HL-60 (cell line): ENCODE data around the gene DMRT2.

Experiments used
- DNase-seq, 2 experiments: peaks; one replicate each; pipeline ENCODE4 v3.0.0-alpha.2; 2010 to 2020; ENCODE audit warnings: low read depth in 1 of 2, low spot score in 1 of 2
- H3K27ac ChIP-seq: fragments of 250-450 bp; sonication (Bioruptor Pico); replicated peaks from 2 replicates; pipeline ENCODE4 v1.5.1; 2020; ENCODE audit warnings: mild to moderate bottlenecking, moderate library complexity
- H3K27me3 ChIP-seq: fragments of 250-450 bp; sonication (Bioruptor Pico); 2 replicates; pipeline ENCODE4 v1.5.1; 2021; ENCODE audit warnings: mild to moderate bottlenecking, moderate library complexity; ENCODE audit not compliant: insufficient read depth, poor library complexity, severe bottlenecking
- H3K4me3 ChIP-seq: replicated peaks from 2 replicates; pipeline ENCODE4 v1.5.1; 2011; ENCODE audit warnings: mild to moderate bottlenecking, control low read depth, low read length; ENCODE audit not compliant: insufficient read depth
- GABPA ChIP-seq: IDR thresholded peaks from 2 replicates; pipeline ENCODE4 v1.6.1; 2012; ENCODE audit warnings: low read depth
- POLR2AphosphoS5 ChIP-seq: IDR thresholded peaks from 2 replicates; pipeline ENCODE4 v1.6.1; 2012; ENCODE audit warnings: low read depth
- REST ChIP-seq: IDR thresholded peaks from 2 replicates; pipeline ENCODE4 v1.6.1; 2012; ENCODE audit warnings: low read depth; ENCODE audit not compliant: insufficient replicate concordance
- SPI1 ChIP-seq: IDR thresholded peaks from 2 replicates; pipeline ENCODE4 v1.6.1; 2012; ENCODE audit warnings: low read depth, mild to moderate bottlenecking, borderline replicate concordance
- TF ChIP-seq, protein P1 (sequence below): IDR thresholded peaks from one replicate; pipeline ENCODE4 v1.5.1; 2011; ENCODE audit warnings: low read length, control low read depth, inconsistent platforms; ENCODE audit not compliant: insufficient read depth

Gene DMRT2

GRCh38 chr9:1058826-1059487, 8.8 kb downstream of the DMRT2 start:
- Histone ChIP-seq H3K27ac (no peak overlapping the region), H3K4me3 (no peak overlapping the region), H3K27me3 (peaks cover 20% of the 10 kb centered on the region)
- TF ChIP-seq, protein P1, sequence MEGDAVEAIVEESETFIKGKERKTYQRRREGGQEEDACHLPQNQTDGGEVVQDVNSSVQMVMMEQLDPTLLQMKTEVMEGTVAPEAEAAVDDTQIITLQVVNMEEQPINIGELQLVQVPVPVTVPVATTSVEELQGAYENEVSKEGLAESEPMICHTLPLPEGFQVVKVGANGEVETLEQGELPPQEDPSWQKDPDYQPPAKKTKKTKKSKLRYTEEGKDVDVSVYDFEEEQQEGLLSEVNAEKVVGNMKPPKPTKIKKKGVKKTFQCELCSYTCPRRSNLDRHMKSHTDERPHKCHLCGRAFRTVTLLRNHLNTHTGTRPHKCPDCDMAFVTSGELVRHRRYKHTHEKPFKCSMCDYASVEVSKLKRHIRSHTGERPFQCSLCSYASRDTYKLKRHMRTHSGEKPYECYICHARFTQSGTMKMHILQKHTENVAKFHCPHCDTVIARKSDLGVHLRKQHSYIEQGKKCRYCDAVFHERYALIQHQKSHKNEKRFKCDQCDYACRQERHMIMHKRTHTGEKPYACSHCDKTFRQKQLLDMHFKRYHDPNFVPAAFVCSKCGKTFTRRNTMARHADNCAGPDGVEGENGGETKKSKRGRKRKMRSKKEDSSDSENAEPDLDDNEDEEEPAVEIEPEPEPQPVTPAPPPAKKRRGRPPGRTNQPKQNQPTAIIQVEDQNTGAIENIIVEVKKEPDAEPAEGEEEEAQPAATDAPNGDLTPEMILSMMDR = no peak
- no peak for TF ChIP-seq SPI1
- no peak for TF ChIP-seq REST
- TF ChIP-seq POLR2AphosphoS5 = no peak
- TF ChIP-seq GABPA = no peak
- no peak for DNase-seq

DNA sequence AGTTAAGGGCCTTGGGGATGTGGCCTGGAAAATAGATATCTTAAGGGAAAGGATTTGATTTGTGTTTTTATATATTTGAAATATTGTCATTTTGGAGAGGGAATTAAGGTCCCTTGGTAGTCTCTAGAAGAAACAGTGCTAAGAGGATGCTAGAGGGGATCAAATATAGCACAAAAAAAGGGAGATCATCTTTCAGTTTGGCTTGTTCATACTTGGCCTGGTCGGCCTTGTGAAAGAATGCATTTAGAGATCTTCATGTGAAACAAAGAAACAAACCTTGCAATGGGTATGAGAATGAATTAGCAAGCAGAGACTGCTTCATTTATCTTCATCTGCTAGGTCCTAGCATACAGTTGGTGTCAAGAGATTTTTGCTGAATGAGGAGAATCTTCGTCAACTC, 15.0 kb downstream of the DMRT2 start:
- no peak for DNase-seq
- TF ChIP-seq SPI1 (no peak), GABPA (no peak), REST (no peak), POLR2AphosphoS5 (no peak)
- TF ChIP-seq, protein P1 = no peak
- Histone ChIP-seq H3K4me3 (no peak overlapping the region), H3K27me3 (no peaks in the 10 kb centered on the region), H3K27ac (no peak overlapping the region)

DNA sequence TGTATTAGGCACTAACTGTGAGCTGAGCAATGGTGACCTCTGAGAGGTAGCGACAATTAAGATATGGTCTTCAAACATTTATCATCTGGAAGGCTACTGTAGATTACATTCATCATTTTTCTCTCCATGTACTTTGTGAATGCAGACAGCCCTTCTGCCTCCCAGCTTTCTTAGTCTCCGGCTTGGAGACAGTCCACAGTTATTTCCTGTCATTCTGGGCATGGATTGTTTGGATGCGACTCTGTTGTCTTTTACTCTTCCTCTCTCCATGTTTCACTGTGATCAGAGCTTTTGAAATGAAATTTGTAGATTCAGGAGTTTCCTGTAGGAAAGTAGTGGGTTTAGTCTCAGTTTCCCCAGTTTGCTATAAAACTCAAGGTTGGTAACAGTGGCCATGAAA, 20.5 kb downstream of the DMRT2 start:
- no peak overlapping the region for H3K27ac ChIP-seq
- DNase-seq = no peak
- H3K4me3 ChIP-seq = no peak overlapping the region
- no peaks in the 10 kb centered on the region for H3K27me3 ChIP-seq
- TF ChIP-seq REST = no peak
- TF ChIP-seq SPI1 = no peak
- no peak for TF ChIP-seq POLR2AphosphoS5
- no peak for TF ChIP-seq GABPA
- TF ChIP-seq, protein P1 = no peak
